NCI-H510A treated with DMSO at 0.1 percent for 48 hours (cell line): ENCODE data around the gene KIFC1.
A peak's percentile ranks its signal among the peaks of the same experiment; 100 is the strongest.
"Not testable (repeated sequence)": the region's sequence is repeated elsewhere in the genome, so short reads cannot be mapped to it uniquely, and the experiment has no call there.

Experiments used
- DNase-seq: peaks from one replicate; lab custom pipeline; 2025; lab: John Stamatoyannopoulos, UW

Gene KIFC1

GRCh38 chr6:33391278-33391921 lies at the start of gene KIFC1:
Gene KIFC1, plus strand, starts transcription at chr6:33391823. Its CDS starts 163 bp downstream, at chr6:33391986.
- peak; percentile 100 for DNase-seq

- not testable (repeated sequence) for DNase-seq
Measured at GRCh38 chr6:33343606-33343952, 48.0 kb upstream of the KIFC1 start.

- DNase-seq, result no peak
Measured at GRCh38 chr6:33343953-33344611, 47.5 kb upstream of the KIFC1 start.

GRCh38 chr6:33344701-33345697 lies 46.6 kb upstream of the KIFC1 start:
- DNase-seq, result peak; percentile 78

- DNase-seq, result not testable (repeated sequence)
Measured at GRCh38 chr6:33346972-33347371, 44.7 kb upstream of the KIFC1 start.

- DNase-seq, result no peak
Measured at GRCh38 chr6:33347816-33348215, 43.8 kb upstream of the KIFC1 start.

- DNase-seq, result not testable (repeated sequence)
Measured at GRCh38 chr6:33355860-33356259, 35.8 kb upstream of the KIFC1 start.

- no peak for DNase-seq
Measured at GRCh38 chr6:33356295-33356694, 35.3 kb upstream of the KIFC1 start.

GRCh38 chr6:33357160-33357871 lies 34.3 kb upstream of the KIFC1 start:
- not testable (repeated sequence) for DNase-seq

GRCh38 chr6:33359331-33359730 lies 32.3 kb upstream of the KIFC1 start:
- no peak for DNase-seq

GRCh38 chr6:33363486-33363885 lies 28.1 kb upstream of the KIFC1 start:
- not testable (repeated sequence) for DNase-seq

GRCh38 chr6:33364475-33365205 lies 27.0 kb upstream of the KIFC1 start:
- peak; percentile 91 for DNase-seq

GRCh38 chr6:33365206-33365971 lies 26.2 kb upstream of the KIFC1 start:
- DNase-seq, result not testable (repeated sequence)

- no peak for DNase-seq
Measured at GRCh38 chr6:33367009-33367714, 24.5 kb upstream of the KIFC1 start.

- not testable (repeated sequence) for DNase-seq
Measured at GRCh38 chr6:33367715-33368025, 24.0 kb upstream of the KIFC1 start.

GRCh38 chr6:33371901-33372300 lies 19.7 kb upstream of the KIFC1 start:
- DNase-seq, result peak; percentile 28

GRCh38 chr6:33372526-33373123 lies 19.0 kb upstream of the KIFC1 start:
- peak; percentile 55 for DNase-seq

GRCh38 chr6:33373960-33374910 lies 17.4 kb upstream of the KIFC1 start:
- no peak for DNase-seq
